Measurements from ENCODE around the gene KCTD21.

DNA sequence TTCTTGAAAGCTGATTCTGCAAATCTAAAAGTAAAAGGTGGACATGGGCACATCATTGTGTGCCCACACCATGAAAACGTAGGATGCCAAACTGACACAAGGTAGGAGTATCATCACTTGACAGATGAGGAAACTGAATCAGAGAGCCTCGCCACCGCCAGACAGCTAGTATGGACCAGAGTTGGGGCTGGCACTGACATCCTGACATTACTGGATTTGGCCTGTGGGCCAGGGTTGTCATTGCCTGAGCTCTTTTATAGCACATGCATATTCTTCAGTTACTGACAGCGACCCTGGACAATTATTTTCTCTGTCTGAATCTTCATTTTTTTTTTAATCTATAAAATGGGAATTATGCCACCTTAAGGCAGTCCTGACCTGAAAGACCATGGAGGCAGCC, 16.8 kb upstream of the KCTD21 start:
- TF ChIP-seq EZH2 (IDR thresholded peaks at IDR 0.05; ENCODE audit: low read length, unreplicated experiment) = no peak
- TF ChIP-seq, protein P1, sequence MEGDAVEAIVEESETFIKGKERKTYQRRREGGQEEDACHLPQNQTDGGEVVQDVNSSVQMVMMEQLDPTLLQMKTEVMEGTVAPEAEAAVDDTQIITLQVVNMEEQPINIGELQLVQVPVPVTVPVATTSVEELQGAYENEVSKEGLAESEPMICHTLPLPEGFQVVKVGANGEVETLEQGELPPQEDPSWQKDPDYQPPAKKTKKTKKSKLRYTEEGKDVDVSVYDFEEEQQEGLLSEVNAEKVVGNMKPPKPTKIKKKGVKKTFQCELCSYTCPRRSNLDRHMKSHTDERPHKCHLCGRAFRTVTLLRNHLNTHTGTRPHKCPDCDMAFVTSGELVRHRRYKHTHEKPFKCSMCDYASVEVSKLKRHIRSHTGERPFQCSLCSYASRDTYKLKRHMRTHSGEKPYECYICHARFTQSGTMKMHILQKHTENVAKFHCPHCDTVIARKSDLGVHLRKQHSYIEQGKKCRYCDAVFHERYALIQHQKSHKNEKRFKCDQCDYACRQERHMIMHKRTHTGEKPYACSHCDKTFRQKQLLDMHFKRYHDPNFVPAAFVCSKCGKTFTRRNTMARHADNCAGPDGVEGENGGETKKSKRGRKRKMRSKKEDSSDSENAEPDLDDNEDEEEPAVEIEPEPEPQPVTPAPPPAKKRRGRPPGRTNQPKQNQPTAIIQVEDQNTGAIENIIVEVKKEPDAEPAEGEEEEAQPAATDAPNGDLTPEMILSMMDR (conservative IDR thresholded peaks at IDR 0.05; ENCODE audit: low read depth, low read length) = no peak
